DND-41 (cell line): ENCODE data around the gene ZBTB48.

ENCODE experiments used
- CTCF ChIP-seq: IDR thresholded peaks from 2 replicates; pipeline ENCODE4 v1.5.1; 2012; ENCODE audit warnings: borderline replicate concordance, low read length, moderate library complexity, mild to moderate bottlenecking; ENCODE audit not compliant: poor library complexity, severe bottlenecking; ENCODE audit errors: extremely low read depth
- EZH2 ChIP-seq: IDR thresholded peaks from 3 replicates; pipeline ENCODE4 v1.6.1; 2012; ENCODE audit warnings: borderline replicate concordance, low read depth, mild to moderate bottlenecking, moderate library complexity, low read length, inconsistent platforms; ENCODE audit not compliant: severe bottlenecking

- TF ChIP-seq CTCF (no peak), EZH2 (no peak)
These were observed 11.4 kb downstream of the ZBTB48 start for GRCh38 chr1:6591222-6591621.
